Kidney (tissue), 14 donors: ENCODE measurements around the gene SH3GLB1. TPM values are rescaled to one million over a fixed set of nuclear protein-coding genes. Genes with fewer than 3 reads are reported as not detected.

Experiments
- DNase-seq, 5 donors: peaks; one replicate each; pipeline ENCODE4 v3.0.0-alpha.2; 2013 to 2020
- FAIRE-seq: peaks from 2 replicates; lab custom pipeline; 2012; peaks lifted over from hg19 to GRCh38; lab: Jason Lieb, UNC
- H3K27ac ChIP-seq, 2 donors: one replicate each; pipeline ENCODE4 v1.7.0; 2013; ENCODE audit warnings: low read depth in 2 of 2, low read length in 2 of 2, inconsistent platforms in 1 of 2
- H3K27me3 ChIP-seq: one replicate; pipeline ENCODE4 v1.7.1; 2013; ENCODE audit warnings: low read length, inconsistent platforms; ENCODE audit not compliant: control insufficient read depth, insufficient read depth
- H3K36me3 ChIP-seq, 3 donors: one replicate each; pipeline versions ENCODE4 v1.7.0 to v1.7.1; 2013; ENCODE audit warnings: low read length in 3 of 3, control low read depth in 1 of 3, inconsistent platforms in 1 of 3; ENCODE audit not compliant: insufficient read depth in 3 of 3, control insufficient read depth in 2 of 3
- H3K4me1 ChIP-seq, 3 donors: one replicate each; pipeline versions ENCODE4 v1.7.0 to v1.7.1; 2013; ENCODE audit warnings: low read length in 3 of 3, inconsistent platforms in 1 of 3, low read depth in 1 of 3; ENCODE audit not compliant: control insufficient read depth in 2 of 3, insufficient read depth in 2 of 3
- H3K4me3 ChIP-seq, 3 donors: one replicate each; pipeline versions ENCODE4 v1.7.0 to v1.8.1; 2013; ENCODE audit warnings: low read length in 3 of 3, control low read depth in 1 of 3, inconsistent platforms in 1 of 3
- H3K9ac ChIP-seq, 3 donors: one replicate each; pipeline versions ENCODE4 v1.7.0 to v1.7.1; 2013; ENCODE audit warnings: low read length in 3 of 3, control low read depth in 1 of 3, inconsistent platforms in 1 of 3
- H3K9me3 ChIP-seq, 3 donors: one replicate each; pipeline versions ENCODE4 v1.7.0 to v1.7.1; 2013; ENCODE audit warnings: low read length in 3 of 3, control low read depth in 1 of 3, inconsistent platforms in 1 of 3; ENCODE audit not compliant: control insufficient read depth in 2 of 3, insufficient read depth in 1 of 3
- CTCF ChIP-seq: IDR thresholded peaks from 3 replicates; pipeline ENCODE4 v1.5.1; 2012; ENCODE audit warnings: mild to moderate bottlenecking, moderate library complexity, borderline replicate concordance; ENCODE audit not compliant: insufficient read depth; ENCODE audit errors: extremely low read depth
- intact Hi-C: fragments of 100-400 bp; cut with DNase I; formaldehyde crosslinking; loops from one replicate; pipeline ENCODE4 v1.11.1; 2022
- polyA plus RNA-seq: library from polyadenylated mRNA; stranded (reverse); fragments of 350-450 nt; fragmentation: Illumina TruSeq; extraction: RNeasy Lipid Tissue Mini Kit (QIAGEN cat#74804); gene quantifications from one replicate; pipeline ENCODE4 v1.2.3, GENCODE V29; 2014; ENCODE audit warnings: low read depth, low replicate concordance; ENCODE audit not compliant: insufficient read depth
- total RNA-seq: library from RNA; stranded (reverse); fragmentation: NEBNext Ultra II Directional; extraction: Animal tissue kit (Norgen Biotek cat#: 25700); gene quantifications from one replicate; pipeline ENCODE4 v1.2.1, GENCODE V29; 2021
- donor health status: control.
- donor health status: control.
- donor health status: control.
- donor health status: control.
- donor health status: control.
- donor health status: DM: yes; HTN: yes; CAD: no.
- donor health status: Normal renal cell carcinoma (clear cell type).

The SH3GLB1 gene
- total and polyA plus RNA-seq, 2 donors from 2014 or later = 47.9 to 79.7 TPM

- TF ChIP-seq CTCF = no peak
- Histone ChIP-seq H3K27me3 (no peaks in the 10 kb centered on the region), H3K4me1 (no peaks in the 10 kb centered on the region), H3K36me3 (no peaks in the 10 kb centered on the region), H3K4me3 (no peak overlapping the region), H3K9ac (no peak overlapping the region), H3K27ac (no peak overlapping the region), H3K9me3 (no peaks in the 10 kb centered on the region)
- intact Hi-C loops = no loop called here
- FAIRE-seq (no peak), DNase-seq (no peak)
These were observed 78.1 kb downstream of the SH3GLB1 start for GRCh38 chr1:86782482-86782881.

GRCh38 chr1:86787621-86788020 is 83.2 kb downstream of the SH3GLB1 start:
- no peaks in the 10 kb centered on the region for H3K9me3 ChIP-seq
- no peak for FAIRE-seq
- no peaks in the 10 kb centered on the region for H3K36me3 ChIP-seq
- no peak overlapping the region for H3K9ac ChIP-seq
- intact Hi-C loops = no loop called here
- H3K4me3 ChIP-seq = no peak overlapping the region
- no peak for DNase-seq
- H3K27me3 ChIP-seq = no peaks in the 10 kb centered on the region
- no peak overlapping the region for H3K27ac ChIP-seq
- H3K4me1 ChIP-seq = peaks cover 0 to 2% (median 0%) of the 10 kb centered on the region in 3 donors
- TF ChIP-seq CTCF = no peak

GRCh38 chr1:86788300-86789206 is 84.2 kb downstream of the SH3GLB1 start:
- peak in 1 of 5 donors; percentile 68 for DNase-seq
- Histone ChIP-seq H3K27me3 (no peaks in the 10 kb centered on the region), H3K9me3 (no peaks in the 10 kb centered on the region), H3K9ac (no peak overlapping the region), H3K27ac (no peak overlapping the region), H3K36me3 (no peaks in the 10 kb centered on the region), H3K4me1 (peaks cover 0 to 8% (median 0%) of the 10 kb centered on the region in 3 donors), H3K4me3 (no peak overlapping the region)
- no peak for TF ChIP-seq CTCF
- no peak for FAIRE-seq
- intact Hi-C loops = no loop called here
